K562 (cell line): ENCODE data around the gene KCTD7. TPM values are rescaled to one million over a fixed set of nuclear protein-coding genes. Genes with fewer than 3 reads are reported as not detected.
A peak's percentile ranks its signal among the peaks of the same experiment; 100 is the strongest.

Source experiments
- CHCHD3 ChIP-seq: fragments of 250-450 bp; sonication (Bioruptor Pico); IDR thresholded peaks from 2 replicates; pipeline ENCODE4 v2.1.2; 2022; ENCODE audit warnings: mild to moderate bottlenecking
- CTCFL ChIP-seq: IDR thresholded peaks from 2 replicates; pipeline ENCODE4 v1.6.1; 2011; ENCODE audit warnings: borderline replicate concordance, low read depth, mild to moderate bottlenecking, moderate library complexity, low read length; ENCODE audit not compliant: insufficient read depth, poor library complexity, severe bottlenecking
- DNMT1 ChIP-seq: fragments of 450-650 bp; IDR thresholded peaks from 2 replicates; pipeline ENCODE4 v1.6.1; 2016; ENCODE audit warnings: antibody characterized with exemption, mild to moderate bottlenecking
- E2F3 ChIP-seq: fragments of 250-450 bp; sonication (Bioruptor Pico); IDR thresholded peaks from 2 replicates; pipeline ENCODE4 v1.4.0; 2020; ENCODE audit warnings: mild to moderate bottlenecking
- PML ChIP-seq: IDR thresholded peaks from 2 replicates; pipeline ENCODE4 v1.6.1; 2012; ENCODE audit warnings: low read length, inconsistent platforms
- POLR2AphosphoS5 ChIP-seq: IDR thresholded peaks from 2 replicates; pipeline ENCODE4 v1.6.1; 2011; ENCODE audit warnings: mild to moderate bottlenecking, low read depth, low read length, moderate library complexity; ENCODE audit not compliant: control insufficient read depth, insufficient read depth
- RBM22 ChIP-seq: fragments of 200-400 bp; formaldehyde crosslinking; IDR thresholded peaks from 2 replicates; pipeline ENCODE4 v1.6.1; 2018; ENCODE audit warnings: low read length, low read depth; ENCODE audit not compliant: poor library complexity, severe bottlenecking
- RERE ChIP-seq: sonication (generic); formaldehyde crosslinking; IDR thresholded peaks from 2 replicates; pipeline ENCODE4 v1.8.0; 2023; ENCODE audit warnings: missing genetic modification reagents, mild to moderate bottlenecking, borderline replicate concordance
- SMARCA4 ChIP-seq: fragments of 450-650 bp; IDR thresholded peaks from 2 replicates; pipeline ENCODE4 v1.6.1; 2016
- SOX6 ChIP-seq: fragments of 450-650 bp; IDR thresholded peaks from 2 replicates; pipeline ENCODE4 v1.6.1; 2014; ENCODE audit warnings: mild to moderate bottlenecking
- TAF9B ChIP-seq: fragments of 450-650 bp; IDR thresholded peaks from 2 replicates; pipeline ENCODE4 v1.6.1; 2018; ENCODE audit warnings: mild to moderate bottlenecking; ENCODE audit not compliant: partially characterized antibody
- TAL1 ChIP-seq: fragments of 450-650 bp; IDR thresholded peaks from 2 replicates; pipeline ENCODE4 v1.6.1; 2016; ENCODE audit warnings: mild to moderate bottlenecking
- ZFX ChIP-seq: sonication (generic); formaldehyde crosslinking; IDR thresholded peaks from 2 replicates; pipeline ENCODE4 v1.8.0; 2022; ENCODE audit warnings: mild to moderate bottlenecking, missing genetic modification reagents, moderate library complexity
- ZNF311 ChIP-seq: fragments of 250-450 bp; sonication (Bioruptor Pico); IDR thresholded peaks from 2 replicates; pipeline ENCODE4 v1.4.0; 2020; ENCODE audit warnings: mild to moderate bottlenecking, moderate library complexity
- ZNF384 ChIP-seq: IDR thresholded peaks from 2 replicates; pipeline ENCODE4 v1.6.1; 2012; ENCODE audit warnings: low read depth, low read length, improper control_type of control experiment
- ZNF639 ChIP-seq, 2 experiments: fragments of 200-800 bp in 1 of 2; sonication (Bioruptor generic) in 1 of 2; sonication (generic) in 1 of 2; formaldehyde crosslinking in 1 of 2; IDR thresholded peaks in 1 of 2; conservative IDR thresholded peaks in 1 of 2; 2 replicates each; pipeline versions ENCODE4 v1.5.0 to v1.6.1; 2016 to 2020; ENCODE audit warnings: missing compliant biosample characterization in 1 of 2, missing genetic modification characterization in 1 of 2, missing genetic modification reagents in 1 of 2
- polyA plus RNA-seq, 8 experiments: library from polyadenylated mRNA; depleted of rRNA in 4 of 8; stranded (reverse) in 5 of 8; unstranded in 3 of 8; fragments of >200 nt; fragmentation: Nextera tagmentation in 2 of 8; fragmentation: Illumina TruSeq in 1 of 8; extraction: Ambion mirVana in 2 of 8; extraction: Trizol in 1 of 8; gene quantifications; 2 replicates each; pipeline versions ENCODE4 v1.2.1 to v1.2.3, GENCODE V29; 2011 to 2014; ENCODE audit warnings: inconsistent platforms in 1 of 8, missing spikeins in 1 of 8
- total RNA-seq, 7 experiments: library from RNA; depleted of rRNA in 6 of 7; stranded (reverse); fragments of >200 nt in 6 of 7; fragmentation: Illumina TruSeq in 2 of 7; extraction: Trizol in 2 of 7; gene quantifications; 2 replicates each; pipeline versions ENCODE4 v1.2.1 to v1.2.3, GENCODE V29; 2011 to 2021; ENCODE audit warnings: low replicate concordance in 1 of 7

KCTD7 gene
- total and polyA plus RNA-seq, 9 of the 15 experiments (the other 6 are each of a cell fraction or from before 2014, with no cell fraction given): 1.5 to 26.0 (median 9.0) TPM

- TF ChIP-seq CTCFL (no peak), RBM22 (peak; percentile 10), ZFX (CRISPR knock-in tag) (peak; percentile 84), PML (peak; percentile 85), SOX6 (peak; percentile 56), E2F3 (CRISPR knock-in tag) (peak; percentile 73), DNMT1 (0 out of 2 replicates have a peak, but pooled peaks have one; percentile 1), ZNF639 (CRISPR knock-in tag; conservative IDR thresholded peaks at IDR 0.05 in 1 of 2, IDR thresholded peaks at IDR 0.05 in 1 of 2) (peak in 1 of 2 experiments; percentile 94; a peak in 2 of 4 replicates), TAF9B (peak; percentile 84), SMARCA4 (no peak), RERE (CRISPR knock-in tag) (peak; percentile 35; the same call in 1 of the 2 replicates), POLR2AphosphoS5 (peak; percentile 92), CHCHD3 (CRISPR knock-in tag) (no peak), TAL1 (no peak), ZNF311 (CRISPR knock-in tag) (no peak), ZNF384 (0 out of 2 replicates have a peak, but pooled peaks have one; percentile 23)
Observed at GRCh38 chr7:66654275-66655112, 25.8 kb downstream of the KCTD7 start (continued).
